ENCODE data around the gene PHPT1. TPM values are rescaled to one million over a fixed set of nuclear protein-coding genes. Genes with fewer than 3 reads are reported as not detected.

Gene PHPT1
- polyA plus RNA-seq, 3 donors from 2014 or later, result 127 to 212 (median 166) TPM

- H3K4me3 Mint-ChIP-seq, result peak overlapping the region; percentile 83 to 87 (median 84)
- no peak for DNase-seq
- peaks cover 8 to 14% (median 9%) of the 10 kb centered on the region in 3 donors for H3K27me3 Mint-ChIP-seq (ENCODE audit: low read depth in 3 of 3)
- H3K4me1 Mint-ChIP-seq, result peaks cover 37 to 45% of the 10 kb centered on the region in 2 donors
- H3K9me3 Mint-ChIP-seq, result no peaks in the 10 kb centered on the region
- peaks cover 0 to 3% (median 0%) of the 10 kb centered on the region in 3 donors for H3K36me3 Mint-ChIP-seq
- peak overlapping the region in 5 of 6 donors; percentile 30 to 77 (median 68) for H3K27ac Mint-ChIP-seq
Observed at GRCh38 chr9:136808075-136808805, 41.0 kb upstream of the PHPT1 start.

- no peak for DNase-seq
- Mint-ChIP-seq H3K27me3 (ENCODE audit: low read depth in 3 of 3) (peaks cover 7 to 14% (median 9%) of the 10 kb centered on the region in 3 donors), H3K36me3 (peaks cover 0 to 3% (median 0%) of the 10 kb centered on the region in 3 donors), H3K4me3 (peak overlapping the region; percentile 83 to 87 (median 84)), H3K27ac (peak overlapping the region; percentile 30 to 77 (median 62)), H3K4me1 (peaks cover 39 to 48% of the 10 kb centered on the region in 2 donors), H3K9me3 (no peaks in the 10 kb centered on the region)
Observed at GRCh38 chr9:136808806-136809158, 40.4 kb upstream of the PHPT1 start.

- Mint-ChIP-seq H3K9me3 (no peaks in the 10 kb centered on the region), H3K27me3 (ENCODE audit: low read depth in 3 of 3) (peaks cover 0 to 3% (median 2%) of the 10 kb centered on the region in 3 donors), H3K27ac (no peak overlapping the region), H3K4me3 (no peak overlapping the region), H3K4me1 (peaks cover 26 to 35% of the 10 kb centered on the region in 2 donors), H3K36me3 (peaks cover 4 to 13% (median 6%) of the 10 kb centered on the region in 3 donors)
- DNase-seq, result no peak
Observed at GRCh38 chr9:136814725-136815421, 34.3 kb upstream of the PHPT1 start.

GRCh38 chr9:136815422-136815782, 33.8 kb upstream of the PHPT1 start:
- no peak for DNase-seq
- no peak overlapping the region for H3K27ac Mint-ChIP-seq

GRCh38 chr9:136820971-136821825, 28.0 kb upstream of the PHPT1 start:
- H3K9me3 Mint-ChIP-seq, result no peaks in the 10 kb centered on the region
- DNase-seq, result no peak
- H3K27ac Mint-ChIP-seq, result peak overlapping the region in 1 of 6 donors; percentile 17
- peaks cover under 1 to 6% (median 2%) of the 10 kb centered on the region in 3 donors for H3K27me3 Mint-ChIP-seq (ENCODE audit: low read depth in 3 of 3)
- peaks cover 10 to 13% of the 10 kb centered on the region in 2 donors for H3K4me1 Mint-ChIP-seq
- H3K4me3 Mint-ChIP-seq, result peak overlapping the region in 3 of 5 donors; percentile 30 to 63 (median 61)
- H3K36me3 Mint-ChIP-seq, result peaks cover 4 to 10% (median 6%) of the 10 kb centered on the region in 3 donors

More at GRCh38 chr9:136815422-136815782, 33.8 kb upstream of the PHPT1 start:
- Mint-ChIP-seq H3K4me3 (no peak overlapping the region), H3K27me3 (ENCODE audit: low read depth in 3 of 3) (peaks cover 0 to 3% (median 2%) of the 10 kb centered on the region in 3 donors), H3K9me3 (no peaks in the 10 kb centered on the region), H3K4me1 (peaks cover 22 to 31% of the 10 kb centered on the region in 2 donors), H3K36me3 (peaks cover 4 to 13% (median 6%) of the 10 kb centered on the region in 3 donors)

GRCh38 chr9:136821826-136822544, 27.2 kb upstream of the PHPT1 start:
- Mint-ChIP-seq H3K36me3 (peaks cover 2 to 5% (median 2%) of the 10 kb centered on the region in 3 donors), H3K4me3 (no peak overlapping the region)

GRCh38 chr9:136823136-136824046, 25.8 kb upstream of the PHPT1 start:
- Mint-ChIP-seq H3K27ac (no peak overlapping the region), H3K4me1 (peaks cover 10 to 11% of the 10 kb centered on the region in 2 donors), H3K9me3 (no peaks in the 10 kb centered on the region), H3K36me3 (peaks cover 0 to 4% (median 0%) of the 10 kb centered on the region in 3 donors), H3K4me3 (no peak overlapping the region), H3K27me3 (ENCODE audit: low read depth in 3 of 3) (peaks cover 0 to 6% (median 2%) of the 10 kb centered on the region in 3 donors)
- no peak for DNase-seq

More at GRCh38 chr9:136821826-136822544, 27.2 kb upstream of the PHPT1 start:
- peaks cover 10 to 12% of the 10 kb centered on the region in 2 donors for H3K4me1 Mint-ChIP-seq
- H3K9me3 Mint-ChIP-seq, result no peaks in the 10 kb centered on the region
- H3K27me3 Mint-ChIP-seq (ENCODE audit: low read depth in 3 of 3), result peaks cover 2 to 6% (median 2%) of the 10 kb centered on the region in 3 donors
- no peak for DNase-seq
- no peak overlapping the region for H3K27ac Mint-ChIP-seq

- no peak overlapping the region for H3K27ac Mint-ChIP-seq
- H3K27me3 Mint-ChIP-seq (ENCODE audit: low read depth in 3 of 3), result peaks cover 0 to 6% (median 2%) of the 10 kb centered on the region in 3 donors
- DNase-seq, result no peak
- peaks cover 0 to 4% (median 0%) of the 10 kb centered on the region in 3 donors for H3K36me3 Mint-ChIP-seq
- no peak overlapping the region for H3K4me3 Mint-ChIP-seq
- H3K4me1 Mint-ChIP-seq, result peaks cover 9 to 10% of the 10 kb centered on the region in 2 donors
- H3K9me3 Mint-ChIP-seq, result no peaks in the 10 kb centered on the region
Observed at GRCh38 chr9:136824496-136825225, 24.5 kb upstream of the PHPT1 start.

GRCh38 chr9:136825295-136826187, 23.7 kb upstream of the PHPT1 start:
- H3K27ac Mint-ChIP-seq, result no peak overlapping the region
- no peak for DNase-seq
- no peak overlapping the region for H3K4me3 Mint-ChIP-seq
- peaks cover 8 to 9% of the 10 kb centered on the region in 2 donors for H3K4me1 Mint-ChIP-seq
- H3K9me3 Mint-ChIP-seq, result no peaks in the 10 kb centered on the region
- peaks cover 0 to 6% (median 2%) of the 10 kb centered on the region in 3 donors for H3K27me3 Mint-ChIP-seq (ENCODE audit: low read depth in 3 of 3)
- H3K36me3 Mint-ChIP-seq, result peaks cover 0 to 4% (median 0%) of the 10 kb centered on the region in 3 donors

GRCh38 chr9:136826188-136826541, 23.0 kb upstream of the PHPT1 start:
- H3K4me1 Mint-ChIP-seq, result peaks cover 1 to 2% of the 10 kb centered on the region in 2 donors

More at GRCh38 chr9:136826188-136826541, 23.0 kb upstream of the PHPT1 start:
- Mint-ChIP-seq H3K27ac (no peak overlapping the region), H3K27me3 (ENCODE audit: low read depth in 3 of 3) (peaks cover 0 to 2% (median under 1%) of the 10 kb centered on the region in 3 donors), H3K36me3 (no peaks in the 10 kb centered on the region), H3K9me3 (no peaks in the 10 kb centered on the region), H3K4me3 (no peak overlapping the region)
- DNase-seq, result no peak

Measured in immature natural killer cell (primary cell).